Kidney (tissue), 14 donors: ENCODE data around the gene GRID1. TPM values are rescaled to one million over a fixed set of nuclear protein-coding genes. Genes with fewer than 3 reads are reported as not detected.

Source experiments
- DNase-seq, 5 donors: peaks; one replicate each; pipeline ENCODE4 v3.0.0-alpha.2; 2013 to 2020
- FAIRE-seq: peaks from 2 replicates; lab custom pipeline; 2012; peaks lifted over from hg19 to GRCh38; lab: Jason Lieb, UNC
- H3K27ac ChIP-seq, 2 donors: one replicate each; pipeline ENCODE4 v1.7.0; 2013; ENCODE audit warnings: low read depth in 2 of 2, low read length in 2 of 2, inconsistent platforms in 1 of 2
- H3K27me3 ChIP-seq: one replicate; pipeline ENCODE4 v1.7.1; 2013; ENCODE audit warnings: low read length, inconsistent platforms; ENCODE audit not compliant: control insufficient read depth, insufficient read depth
- H3K36me3 ChIP-seq, 3 donors: one replicate each; pipeline versions ENCODE4 v1.7.0 to v1.7.1; 2013; ENCODE audit warnings: low read length in 3 of 3, control low read depth in 1 of 3, inconsistent platforms in 1 of 3; ENCODE audit not compliant: insufficient read depth in 3 of 3, control insufficient read depth in 2 of 3
- H3K4me1 ChIP-seq, 3 donors: one replicate each; pipeline versions ENCODE4 v1.7.0 to v1.7.1; 2013; ENCODE audit warnings: low read length in 3 of 3, inconsistent platforms in 1 of 3, low read depth in 1 of 3; ENCODE audit not compliant: control insufficient read depth in 2 of 3, insufficient read depth in 2 of 3
- H3K4me3 ChIP-seq, 3 donors: one replicate each; pipeline versions ENCODE4 v1.7.0 to v1.8.1; 2013; ENCODE audit warnings: low read length in 3 of 3, control low read depth in 1 of 3, inconsistent platforms in 1 of 3
- H3K9ac ChIP-seq, 3 donors: one replicate each; pipeline versions ENCODE4 v1.7.0 to v1.7.1; 2013; ENCODE audit warnings: low read length in 3 of 3, control low read depth in 1 of 3, inconsistent platforms in 1 of 3
- H3K9me3 ChIP-seq, 3 donors: one replicate each; pipeline versions ENCODE4 v1.7.0 to v1.7.1; 2013; ENCODE audit warnings: low read length in 3 of 3, control low read depth in 1 of 3, inconsistent platforms in 1 of 3; ENCODE audit not compliant: control insufficient read depth in 2 of 3, insufficient read depth in 1 of 3
- CTCF ChIP-seq: IDR thresholded peaks from 3 replicates; pipeline ENCODE4 v1.5.1; 2012; ENCODE audit warnings: mild to moderate bottlenecking, moderate library complexity, borderline replicate concordance; ENCODE audit not compliant: insufficient read depth; ENCODE audit errors: extremely low read depth
- intact Hi-C: fragments of 100-400 bp; cut with DNase I; formaldehyde crosslinking; loops from one replicate; pipeline ENCODE4 v1.11.1; 2022
- polyA plus RNA-seq: library from polyadenylated mRNA; stranded (reverse); fragments of 350-450 nt; fragmentation: Illumina TruSeq; extraction: RNeasy Lipid Tissue Mini Kit (QIAGEN cat#74804); gene quantifications from one replicate; pipeline ENCODE4 v1.2.3, GENCODE V29; 2014; ENCODE audit warnings: low read depth, low replicate concordance; ENCODE audit not compliant: insufficient read depth
- total RNA-seq: library from RNA; stranded (reverse); fragmentation: NEBNext Ultra II Directional; extraction: Animal tissue kit (Norgen Biotek cat#: 25700); gene quantifications from one replicate; pipeline ENCODE4 v1.2.1, GENCODE V29; 2021
- donor health status: control.
- donor health status: control.
- donor health status: control.
- donor health status: control.
- donor health status: control.
- donor health status: DM: yes; HTN: yes; CAD: no.
- donor health status: Normal renal cell carcinoma (clear cell type).

Gene GRID1
- total and polyA plus RNA-seq, 2 donors from 2014 or later = 0.37 to 1.4 TPM

GRCh38 chr10:86311906-86312305 is 54.7 kb downstream of the GRID1 start:
- intact Hi-C loops = no loop called here
- DNase-seq (no peak), FAIRE-seq (no peak)
- H3K9ac ChIP-seq = no peak overlapping the region
- H3K9me3 ChIP-seq = no peaks in the 10 kb centered on the region
- TF ChIP-seq CTCF = no peak
- no peaks in the 10 kb centered on the region for H3K36me3 ChIP-seq
- H3K4me1 ChIP-seq = no peaks in the 10 kb centered on the region
- H3K27me3 ChIP-seq = no peaks in the 10 kb centered on the region
- H3K4me3 ChIP-seq = no peak overlapping the region
- no peak overlapping the region for H3K27ac ChIP-seq

GRCh38 chr10:86311190-86311589 is 55.4 kb downstream of the GRID1 start:
- no peaks in the 10 kb centered on the region for H3K36me3 ChIP-seq
- no peaks in the 10 kb centered on the region for H3K4me1 ChIP-seq
- FAIRE-seq = no peak
- no peak overlapping the region for H3K9ac ChIP-seq
- DNase-seq = no peak
- H3K9me3 ChIP-seq = no peaks in the 10 kb centered on the region
- no peaks in the 10 kb centered on the region for H3K27me3 ChIP-seq
- TF ChIP-seq CTCF = no peak
- H3K27ac ChIP-seq = no peak overlapping the region
- intact Hi-C loops = no loop called here
- no peak overlapping the region for H3K4me3 ChIP-seq

- Histone ChIP-seq H3K4me1 (no peaks in the 10 kb centered on the region), H3K27me3 (no peaks in the 10 kb centered on the region), H3K36me3 (no peaks in the 10 kb centered on the region), H3K9me3 (no peaks in the 10 kb centered on the region), H3K9ac (no peak overlapping the region), H3K4me3 (no peak overlapping the region), H3K27ac (no peak overlapping the region)
- TF ChIP-seq CTCF = no peak
- DNase-seq = no peak
- no peak for FAIRE-seq
- intact Hi-C loops = no loop called here
Observed at GRCh38 chr10:86310702-86311101, 55.9 kb downstream of the GRID1 start.

- Histone ChIP-seq H3K27ac (no peak overlapping the region), H3K9me3 (no peaks in the 10 kb centered on the region), H3K27me3 (no peaks in the 10 kb centered on the region), H3K36me3 (no peaks in the 10 kb centered on the region), H3K4me1 (no peaks in the 10 kb centered on the region), H3K4me3 (no peak overlapping the region), H3K9ac (no peak overlapping the region)
- FAIRE-seq (no peak), DNase-seq (peak in 1 of 5 donors; percentile 15)
- TF ChIP-seq CTCF = no peak
- intact Hi-C loops = no loop called here
Observed at GRCh38 chr10:86310291-86310690, 56.3 kb downstream of the GRID1 start.
